ENCODE data around the gene SPINK13. TPM values are rescaled to one million over a fixed set of nuclear protein-coding genes. Genes with fewer than 3 reads are reported as not detected.

SPINK13 gene
- total RNA-seq, 4 donors from 2014 or later, result not detected

- DNase-seq (no peak), ATAC-seq (no peak)
- no peaks in the 10 kb centered on the region for H3K36me3 ChIP-seq
- H3K9me3 ChIP-seq, result no peaks in the 10 kb centered on the region
- H3K27me3 ChIP-seq, result no peaks in the 10 kb centered on the region
- TF ChIP-seq CTCF (IDR thresholded peaks at IDR 0.05 in 4 of 5, conservative IDR thresholded peaks at IDR 0.05 in 1 of 5), result no peak
- TF ChIP-seq POLR2A (IDR thresholded peaks at IDR 0.05), result no peak
- H3K27ac ChIP-seq, result no peak overlapping the region
- no peaks in the 10 kb centered on the region for H3K4me1 ChIP-seq
- H3K4me3 ChIP-seq, result no peak overlapping the region
- intact Hi-C loops (cut with DNase I; ENCODE audit: low total_unique reads), result no loop called here
- in situ Hi-C loops (cut with MboI; ENCODE audit: low sequenced_read_pairs in 4 of 4), result no loop called here
Observed at GRCh38 chr5:148229840-148230239, 38.8 kb upstream of the SPINK13 start.

GRCh38 chr5:148230240-148230639 lies 38.4 kb upstream of the SPINK13 start:
- Histone ChIP-seq H3K9me3 (no peaks in the 10 kb centered on the region), H3K4me3 (no peak overlapping the region), H3K27me3 (no peaks in the 10 kb centered on the region), H3K27ac (no peak overlapping the region), H3K36me3 (no peaks in the 10 kb centered on the region), H3K4me1 (no peaks in the 10 kb centered on the region)
- TF ChIP-seq POLR2A (IDR thresholded peaks at IDR 0.05) (no peak), CTCF (IDR thresholded peaks at IDR 0.05 in 4 of 5, conservative IDR thresholded peaks at IDR 0.05 in 1 of 5) (no peak)
- ATAC-seq, result no peak
- DNase-seq, result no peak
- intact Hi-C loops (cut with DNase I; ENCODE audit: low total_unique reads), result no loop called here
- in situ Hi-C loops (cut with MboI; ENCODE audit: low sequenced_read_pairs in 4 of 4), result no loop called here

- Histone ChIP-seq H3K36me3 (no peaks in the 10 kb centered on the region), H3K9me3 (no peaks in the 10 kb centered on the region), H3K4me3 (no peak overlapping the region), H3K4me1 (no peaks in the 10 kb centered on the region), H3K27ac (no peak overlapping the region), H3K27me3 (no peaks in the 10 kb centered on the region)
- intact Hi-C loops (cut with DNase I; ENCODE audit: low total_unique reads) (no loop called here), in situ Hi-C loops (cut with MboI; ENCODE audit: low sequenced_read_pairs in 4 of 4) (no loop called here)
- no peak for ATAC-seq
- no peak for DNase-seq
- TF ChIP-seq POLR2A (IDR thresholded peaks at IDR 0.05) (no peak), CTCF (IDR thresholded peaks at IDR 0.05 in 4 of 5, conservative IDR thresholded peaks at IDR 0.05 in 1 of 5) (no peak)
Observed at GRCh38 chr5:148237785-148238417, 30.7 kb upstream of the SPINK13 start.

GRCh38 chr5:148238418-148238794 lies 30.2 kb upstream of the SPINK13 start, which contains the start of gene MARCOL:
Gene MARCOL, plus strand, starts transcription at chr5:148238525. Its CDS starts 73 bp downstream, at chr5:148238598.
- Histone ChIP-seq H3K27me3 (no peaks in the 10 kb centered on the region), H3K36me3 (no peaks in the 10 kb centered on the region), H3K4me1 (no peaks in the 10 kb centered on the region), H3K9me3 (no peaks in the 10 kb centered on the region), H3K27ac (no peak within 1 kb of the TSS), H3K4me3 (no peak within 1 kb of the TSS)
- DNase-seq, result no peak
- intact Hi-C loops (cut with DNase I; ENCODE audit: low total_unique reads) (no loop called here), in situ Hi-C loops (cut with MboI; ENCODE audit: low sequenced_read_pairs in 4 of 4) (no loop called here)
- TF ChIP-seq POLR2A (IDR thresholded peaks at IDR 0.05) (no peak), CTCF (IDR thresholded peaks at IDR 0.05 in 4 of 5, conservative IDR thresholded peaks at IDR 0.05 in 1 of 5) (no peak)
- ATAC-seq, result no peak

- in situ Hi-C loops (cut with MboI; ENCODE audit: low sequenced_read_pairs in 4 of 4), result no loop called here
- no peaks in the 10 kb centered on the region for H3K4me1 ChIP-seq
- H3K4me3 ChIP-seq, result no peak overlapping the region
- intact Hi-C loops (cut with DNase I; ENCODE audit: low total_unique reads), result no loop called here
- H3K9me3 ChIP-seq, result no peaks in the 10 kb centered on the region
- ATAC-seq (no peak), DNase-seq (no peak)
- no peak for TF ChIP-seq CTCF (IDR thresholded peaks at IDR 0.05 in 4 of 5, conservative IDR thresholded peaks at IDR 0.05 in 1 of 5)
- TF ChIP-seq POLR2A (IDR thresholded peaks at IDR 0.05), result no peak
- H3K36me3 ChIP-seq, result no peaks in the 10 kb centered on the region
- H3K27ac ChIP-seq, result no peak overlapping the region
- no peaks in the 10 kb centered on the region for H3K27me3 ChIP-seq
Observed at GRCh38 chr5:148248894-148249293, 19.7 kb upstream of the SPINK13 start.

All from gastrocnemius medialis (tissue), 4 donors.